GM12873 (cell line): ENCODE measurements around the gene FSTL5.

Experiments
- TF ChIP-seq, protein P1 (sequence below): IDR thresholded peaks from 2 replicates; pipeline ENCODE4 v1.5.1; 2012; ENCODE audit warnings: low read depth, mild to moderate bottlenecking, moderate library complexity, low read length, control low read depth; ENCODE audit not compliant: insufficient read depth; ENCODE audit errors: missing control alignments

The FSTL5 gene

DNA sequence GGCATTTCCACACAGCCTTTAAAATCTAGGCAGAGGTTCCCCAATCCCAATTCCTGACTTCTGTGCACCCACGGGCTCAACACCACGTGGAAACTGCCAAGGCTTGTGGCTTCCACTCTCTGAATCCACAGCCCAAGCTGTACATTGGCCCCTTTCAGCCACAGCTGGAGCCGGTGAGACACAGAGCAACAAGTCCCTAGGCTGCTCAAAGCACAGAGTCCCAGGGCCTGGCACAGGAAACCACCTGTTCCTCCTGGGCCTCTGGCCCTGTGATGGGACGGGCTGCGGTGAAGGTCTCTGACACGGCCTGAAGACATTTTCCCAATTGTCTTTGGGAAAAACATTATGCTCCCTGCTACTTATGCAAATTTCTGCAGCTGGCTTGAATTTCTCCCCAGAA, 500.0 kb downstream of the FSTL5 start:
- TF ChIP-seq, protein P1, sequence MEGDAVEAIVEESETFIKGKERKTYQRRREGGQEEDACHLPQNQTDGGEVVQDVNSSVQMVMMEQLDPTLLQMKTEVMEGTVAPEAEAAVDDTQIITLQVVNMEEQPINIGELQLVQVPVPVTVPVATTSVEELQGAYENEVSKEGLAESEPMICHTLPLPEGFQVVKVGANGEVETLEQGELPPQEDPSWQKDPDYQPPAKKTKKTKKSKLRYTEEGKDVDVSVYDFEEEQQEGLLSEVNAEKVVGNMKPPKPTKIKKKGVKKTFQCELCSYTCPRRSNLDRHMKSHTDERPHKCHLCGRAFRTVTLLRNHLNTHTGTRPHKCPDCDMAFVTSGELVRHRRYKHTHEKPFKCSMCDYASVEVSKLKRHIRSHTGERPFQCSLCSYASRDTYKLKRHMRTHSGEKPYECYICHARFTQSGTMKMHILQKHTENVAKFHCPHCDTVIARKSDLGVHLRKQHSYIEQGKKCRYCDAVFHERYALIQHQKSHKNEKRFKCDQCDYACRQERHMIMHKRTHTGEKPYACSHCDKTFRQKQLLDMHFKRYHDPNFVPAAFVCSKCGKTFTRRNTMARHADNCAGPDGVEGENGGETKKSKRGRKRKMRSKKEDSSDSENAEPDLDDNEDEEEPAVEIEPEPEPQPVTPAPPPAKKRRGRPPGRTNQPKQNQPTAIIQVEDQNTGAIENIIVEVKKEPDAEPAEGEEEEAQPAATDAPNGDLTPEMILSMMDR = no peak

DNA sequence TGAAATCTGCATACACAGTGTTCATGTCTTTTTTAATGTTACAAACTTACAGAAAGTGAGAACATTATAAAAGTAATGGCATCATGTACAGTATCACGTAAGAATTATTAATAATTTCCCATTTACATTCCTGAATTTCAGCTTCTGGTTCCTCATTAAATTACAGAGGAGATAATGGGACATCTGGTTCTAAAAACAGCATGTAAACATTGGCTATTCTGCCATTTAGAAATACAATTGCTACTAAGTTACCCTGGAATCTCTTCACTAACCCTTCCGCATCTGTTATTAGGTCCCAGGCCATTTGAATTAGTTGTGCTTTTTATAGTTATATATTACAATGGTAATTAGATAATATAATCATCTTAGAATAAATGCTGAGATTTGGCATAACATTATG, 505.1 kb downstream of the FSTL5 start:
- TF ChIP-seq, protein P1 = no peak

DNA sequence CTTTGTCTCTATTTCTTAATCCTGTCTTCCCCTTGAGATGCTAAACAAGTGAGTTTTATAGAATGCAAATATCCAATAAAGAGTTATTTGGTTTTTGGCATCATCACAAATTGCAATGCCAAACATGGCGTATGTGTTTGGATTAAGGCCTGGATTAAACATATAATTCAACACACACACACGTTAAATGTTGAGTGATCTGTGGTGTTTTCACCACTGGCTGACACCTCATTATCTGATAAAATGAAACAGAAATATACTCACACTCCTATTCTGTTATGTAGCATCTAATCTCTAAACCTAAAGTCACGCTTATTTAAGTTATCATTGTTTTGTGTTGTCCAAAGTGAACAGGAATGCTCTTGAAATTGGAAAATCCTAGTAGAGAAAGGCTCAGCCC, 506.2 kb downstream of the FSTL5 start:
- TF ChIP-seq, protein P1 = no peak

DNA sequence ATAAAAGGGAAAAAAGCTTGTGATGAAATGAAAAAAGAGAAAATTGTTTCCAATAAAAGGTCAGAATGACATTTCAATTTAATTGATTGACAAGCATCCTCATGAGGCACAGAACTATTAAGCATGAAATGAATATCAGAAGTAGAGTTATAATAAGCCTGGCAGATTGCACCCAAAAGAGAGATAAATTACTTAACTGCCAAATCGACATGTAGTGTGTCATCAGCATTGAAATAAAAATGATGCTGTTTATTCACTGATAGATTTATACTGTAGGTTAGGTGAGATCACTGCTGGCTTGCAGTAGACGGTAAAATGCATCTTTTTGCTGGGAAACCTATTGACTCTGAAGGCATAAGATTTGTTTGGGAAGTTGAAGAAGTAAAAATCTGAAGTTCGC, 507.2 kb downstream of the FSTL5 start:
- TF ChIP-seq, protein P1 = no peak

DNA sequence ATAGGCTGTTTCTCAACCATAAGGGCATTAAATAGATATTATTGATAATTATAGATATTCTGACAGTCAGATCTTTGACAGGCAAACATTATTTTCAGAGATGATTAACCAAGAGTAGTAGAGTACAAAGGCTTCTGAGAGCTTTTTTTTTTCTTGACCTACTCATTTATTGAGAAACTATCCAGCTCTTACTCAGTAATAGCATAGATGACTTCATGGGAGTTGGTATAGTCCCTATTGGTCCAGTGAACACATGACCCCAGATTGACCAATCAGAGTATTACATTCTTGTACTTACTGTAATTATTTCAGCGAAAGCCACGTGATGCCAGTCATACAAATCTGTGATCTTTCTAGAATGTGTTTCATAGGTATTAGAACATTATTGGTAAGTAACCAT, 508.7 kb downstream of the FSTL5 start:
- TF ChIP-seq, protein P1 = no peak

DNA sequence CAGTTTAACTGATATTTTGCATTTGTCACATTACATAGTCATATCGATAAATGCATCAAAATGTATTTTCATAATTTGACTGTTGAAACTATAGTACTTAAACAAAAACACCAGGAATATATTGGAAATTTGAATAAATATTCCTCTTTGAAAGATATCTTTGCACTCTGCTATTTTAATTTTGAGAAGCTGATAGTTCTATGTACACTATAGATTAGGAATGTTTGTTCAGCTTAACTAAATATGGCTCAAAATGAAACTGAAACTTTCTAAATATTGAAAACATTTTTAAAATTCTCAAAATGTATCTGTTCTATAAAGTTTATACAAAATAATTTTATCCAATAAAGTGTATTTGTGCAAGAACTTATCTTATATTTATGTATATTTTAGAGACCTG, 510.1 kb downstream of the FSTL5 start:
- TF ChIP-seq, protein P1 = no peak

DNA sequence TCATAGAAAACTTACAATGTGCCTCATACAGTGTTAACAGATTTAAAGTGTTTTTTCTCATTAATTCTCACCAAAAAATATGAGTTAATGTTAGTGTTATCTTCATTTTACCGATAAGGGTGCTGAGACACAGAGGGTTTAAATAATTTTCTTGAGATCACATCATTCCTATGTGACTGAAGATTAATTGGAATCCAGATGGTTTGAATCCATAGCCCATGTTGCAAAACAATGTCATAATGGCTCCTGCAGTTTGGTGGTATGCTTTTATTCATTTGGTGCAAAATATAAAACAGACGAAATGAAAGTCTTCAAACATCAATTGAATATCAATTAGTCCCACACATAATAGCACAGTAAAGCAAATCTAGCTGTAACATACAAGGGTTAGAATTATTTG, 512.2 kb downstream of the FSTL5 start:
- TF ChIP-seq, protein P1 = no peak
